ENCODE results near the gene RALGPS2. TPM values are rescaled to one million over a fixed set of nuclear protein-coding genes. Genes with fewer than 3 reads are reported as not detected.

Gene RALGPS2
- polyA plus RNA-seq, 3 donors: 2.0 to 4.2 (median 2.3) TPM

DNA sequence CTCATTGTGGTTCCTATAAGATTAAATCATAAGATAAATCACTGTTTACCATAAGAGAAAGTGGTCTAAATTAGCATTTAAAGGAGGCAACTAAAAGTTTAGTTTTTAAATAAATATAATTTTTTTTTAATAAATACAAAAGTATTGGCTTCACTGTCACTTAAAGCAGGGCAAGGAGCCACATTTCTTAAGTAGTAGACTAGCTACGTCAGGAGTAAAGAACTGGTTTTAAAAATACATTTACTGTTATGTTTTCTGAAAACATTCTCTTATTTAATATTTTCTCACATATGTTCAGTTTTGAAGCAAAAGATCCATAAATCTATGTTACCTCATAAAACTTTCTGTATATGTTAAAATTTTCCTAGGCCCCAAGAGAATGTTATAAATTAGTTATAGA is 143.7 kb downstream of the RALGPS2 start:
- no peaks in the 10 kb centered on the region for H3K79me2 ChIP-seq (ENCODE audit: insufficient read depth, low read length)
- no peak overlapping the region for H3K4me3 ChIP-seq (replicated peaks in 1 of 3; ENCODE audit: low read depth in 2 of 3, low read length in 3 of 3)
- Mint-ChIP-seq H3K36me3 (no peaks in the 10 kb centered on the region), H3K27me3 (ENCODE audit: low read depth in 3 of 3) (no peaks in the 10 kb centered on the region), H3K4me1 (peaks cover 6% of the 10 kb centered on the region), H3K9me3 (no peaks in the 10 kb centered on the region), H3K27ac (no peak overlapping the region), H3K4me3 (no peak overlapping the region)
- H4K20me1 ChIP-seq (ENCODE audit: insufficient read depth, low read length): no peaks in the 10 kb centered on the region
- no peak overlapping the region for H3K9ac ChIP-seq (ENCODE audit: insufficient read depth, low read length, poor library complexity, severe bottlenecking)
- no peak overlapping the region for H2AFZ ChIP-seq (ENCODE audit: insufficient read depth, low read depth, low read length, poor library complexity, severe bottlenecking)
- no peak overlapping the region for H3K4me2 ChIP-seq (replicated peaks; ENCODE audit: extremely low read depth, low read length, poor library complexity, severe bottlenecking)
- no peaks in the 10 kb centered on the region for H3K36me3 ChIP-seq (replicated peaks in 1 of 2; ENCODE audit: control insufficient read depth in 1 of 2, insufficient read depth in 2 of 2, low read length in 2 of 2)
- no peaks in the 10 kb centered on the region for H3K27me3 ChIP-seq (ENCODE audit: control insufficient read depth in 2 of 2, insufficient read depth in 2 of 2, low read length in 2 of 2)
- DNase-seq: no peak
- no CpG with 5 or more reads among the region's 1 CpG for WGBS (ENCODE audit: insufficient coverage)
- H3K27ac ChIP-seq (ENCODE audit: low read depth in 1 of 2, low read length in 2 of 2): no peak overlapping the region
- intact Hi-C loops (cut with micrococcal nuclease): no loop called here
- peaks cover 0 to 4% of the 10 kb centered on the region in 2 donors for H3K4me1 ChIP-seq (ENCODE audit: control insufficient read depth in 1 of 2, insufficient read depth in 2 of 2, low read length in 2 of 2)
- TF ChIP-seq, protein P1, sequence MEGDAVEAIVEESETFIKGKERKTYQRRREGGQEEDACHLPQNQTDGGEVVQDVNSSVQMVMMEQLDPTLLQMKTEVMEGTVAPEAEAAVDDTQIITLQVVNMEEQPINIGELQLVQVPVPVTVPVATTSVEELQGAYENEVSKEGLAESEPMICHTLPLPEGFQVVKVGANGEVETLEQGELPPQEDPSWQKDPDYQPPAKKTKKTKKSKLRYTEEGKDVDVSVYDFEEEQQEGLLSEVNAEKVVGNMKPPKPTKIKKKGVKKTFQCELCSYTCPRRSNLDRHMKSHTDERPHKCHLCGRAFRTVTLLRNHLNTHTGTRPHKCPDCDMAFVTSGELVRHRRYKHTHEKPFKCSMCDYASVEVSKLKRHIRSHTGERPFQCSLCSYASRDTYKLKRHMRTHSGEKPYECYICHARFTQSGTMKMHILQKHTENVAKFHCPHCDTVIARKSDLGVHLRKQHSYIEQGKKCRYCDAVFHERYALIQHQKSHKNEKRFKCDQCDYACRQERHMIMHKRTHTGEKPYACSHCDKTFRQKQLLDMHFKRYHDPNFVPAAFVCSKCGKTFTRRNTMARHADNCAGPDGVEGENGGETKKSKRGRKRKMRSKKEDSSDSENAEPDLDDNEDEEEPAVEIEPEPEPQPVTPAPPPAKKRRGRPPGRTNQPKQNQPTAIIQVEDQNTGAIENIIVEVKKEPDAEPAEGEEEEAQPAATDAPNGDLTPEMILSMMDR (IDR thresholded peaks at IDR 0.05): no peak
- H3K9me3 ChIP-seq (replicated peaks in 1 of 2; ENCODE audit: control insufficient read depth in 1 of 2, insufficient read depth in 1 of 2, low read length in 2 of 2): no peaks in the 10 kb centered on the region

DNA sequence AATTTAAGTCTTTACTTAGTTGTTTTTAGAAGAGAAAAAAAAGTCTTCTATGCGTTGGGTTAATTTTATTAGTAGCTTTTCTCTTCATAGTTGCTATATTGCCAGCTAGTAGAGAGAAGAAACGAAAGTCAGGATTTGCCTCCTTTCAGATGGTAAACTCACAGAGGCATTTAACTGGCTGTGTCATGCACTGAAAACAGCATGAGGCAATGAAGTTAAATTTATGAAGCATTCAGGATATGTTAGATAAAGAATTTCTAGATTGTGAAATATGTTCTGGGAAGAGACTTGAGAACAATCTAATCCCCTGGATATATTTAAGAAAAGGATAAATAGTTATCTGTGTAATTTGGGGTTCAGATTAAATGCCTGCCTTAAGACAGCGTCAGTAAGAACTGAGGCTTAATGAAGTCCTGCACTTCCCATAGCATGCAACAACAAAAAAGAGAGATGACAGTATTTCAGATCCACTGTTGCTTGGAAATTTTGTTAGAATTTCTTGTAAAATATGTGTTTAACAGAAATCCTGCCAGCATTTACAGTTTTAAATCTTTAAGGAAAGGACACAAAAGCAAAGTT is 144.2 kb downstream of the RALGPS2 start:
- Histone ChIP-seq H3K9ac (ENCODE audit: insufficient read depth, low read length, poor library complexity, severe bottlenecking) (no peak overlapping the region), H3K9me3 (replicated peaks in 1 of 2; ENCODE audit: control insufficient read depth in 1 of 2, insufficient read depth in 1 of 2, low read length in 2 of 2) (no peaks in the 10 kb centered on the region), H2AFZ (ENCODE audit: insufficient read depth, low read depth, low read length, poor library complexity, severe bottlenecking) (no peak overlapping the region), H3K4me2 (replicated peaks; ENCODE audit: extremely low read depth, low read length, poor library complexity, severe bottlenecking) (no peak overlapping the region), H3K27ac (ENCODE audit: low read depth in 1 of 2, low read length in 2 of 2) (no peak overlapping the region), H3K27me3 (ENCODE audit: control insufficient read depth in 2 of 2, insufficient read depth in 2 of 2, low read length in 2 of 2) (no peaks in the 10 kb centered on the region), H3K4me3 (replicated peaks in 1 of 3; ENCODE audit: low read depth in 2 of 3, low read length in 3 of 3) (no peak overlapping the region), H3K79me2 (ENCODE audit: insufficient read depth, low read length) (no peaks in the 10 kb centered on the region), H3K4me1 (ENCODE audit: control insufficient read depth in 1 of 2, insufficient read depth in 2 of 2, low read length in 2 of 2) (peaks cover 0 to 4% of the 10 kb centered on the region in 2 donors), H3K36me3 (replicated peaks in 1 of 2; ENCODE audit: control insufficient read depth in 1 of 2, insufficient read depth in 2 of 2, low read length in 2 of 2) (no peaks in the 10 kb centered on the region), H4K20me1 (ENCODE audit: insufficient read depth, low read length) (no peaks in the 10 kb centered on the region)
- no peaks in the 10 kb centered on the region for H3K36me3 Mint-ChIP-seq
- peaks cover 6% of the 10 kb centered on the region for H3K4me1 Mint-ChIP-seq
- no peak overlapping the region for H3K27ac Mint-ChIP-seq
- H3K27me3 Mint-ChIP-seq (ENCODE audit: low read depth in 3 of 3): no peaks in the 10 kb centered on the region
- TF ChIP-seq, protein P1 (IDR thresholded peaks at IDR 0.05): no peak
- no peak overlapping the region for H3K4me3 Mint-ChIP-seq
- no peaks in the 10 kb centered on the region for H3K9me3 Mint-ChIP-seq
- intact Hi-C loops (cut with micrococcal nuclease): no loop called here
- no CpG with 5 or more reads among the region's 3 CpGs for WGBS (ENCODE audit: insufficient coverage)
- DNase-seq: no peak
